GM19043 (cell line): ENCODE measurements around the gene NCKAP5.
"Not testable (repeated sequence)": the region's sequence is repeated elsewhere in the genome, so short reads cannot be mapped to it uniquely, and the experiment has no call there.

Experiments
- ATAC-seq: cut with Tn5 transposase; IDR thresholded peaks from one replicate; pipeline ENCODE4 v1.9.1; 2021; ENCODE audit warnings: low read depth; ENCODE audit not compliant: unreplicated experiment

Gene NCKAP5

GRCh38 chr2:133247631-133248030, 320.6 kb downstream of the NCKAP5 start:
- peak; percentile 77 for ATAC-seq

- ATAC-seq = no peak
These were observed 327.1 kb downstream of the NCKAP5 start for GRCh38 chr2:133241224-133241571.

GRCh38 chr2:133240491-133241223, 327.6 kb downstream of the NCKAP5 start:
- ATAC-seq = no peak

DNA sequence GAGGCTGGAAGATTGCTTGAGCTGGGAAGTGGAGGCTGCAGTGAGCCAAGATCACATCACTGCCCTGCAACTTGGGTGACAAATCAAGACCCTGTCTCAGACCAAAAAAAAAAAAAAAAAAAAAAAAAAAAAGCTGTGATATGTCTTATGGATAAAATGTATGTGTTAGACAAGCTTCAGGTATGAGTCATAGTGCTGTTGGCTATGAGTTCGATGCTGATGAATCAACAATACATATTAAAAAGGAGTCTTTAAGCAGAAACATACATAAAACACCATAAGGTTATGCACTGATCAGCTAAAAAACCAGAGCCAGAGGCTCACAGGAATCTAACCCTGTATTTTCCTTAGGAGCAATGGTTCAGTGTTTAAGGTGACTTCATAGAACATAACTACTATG, 332.3 kb downstream of the NCKAP5 start:
- ATAC-seq = no peak

DNA sequence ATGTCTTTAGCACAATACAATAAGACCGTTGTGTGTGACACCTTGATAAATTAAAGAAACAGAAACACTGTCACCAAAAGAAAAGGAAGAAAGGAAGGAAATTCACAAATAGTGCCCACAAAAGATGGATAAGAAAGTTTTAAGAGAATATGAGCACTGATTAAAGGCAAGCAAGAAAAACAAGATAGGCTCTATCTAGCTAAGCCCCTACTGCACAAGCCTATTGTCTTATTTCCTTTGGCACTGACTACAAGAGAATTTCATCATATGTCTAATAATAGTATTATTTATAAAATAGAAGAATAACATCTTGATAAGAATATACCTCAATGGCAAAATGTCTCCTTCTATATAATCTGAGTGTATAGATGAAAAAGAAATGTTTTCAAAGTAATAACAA, 335.7 kb downstream of the NCKAP5 start:
- ATAC-seq = no peak

DNA sequence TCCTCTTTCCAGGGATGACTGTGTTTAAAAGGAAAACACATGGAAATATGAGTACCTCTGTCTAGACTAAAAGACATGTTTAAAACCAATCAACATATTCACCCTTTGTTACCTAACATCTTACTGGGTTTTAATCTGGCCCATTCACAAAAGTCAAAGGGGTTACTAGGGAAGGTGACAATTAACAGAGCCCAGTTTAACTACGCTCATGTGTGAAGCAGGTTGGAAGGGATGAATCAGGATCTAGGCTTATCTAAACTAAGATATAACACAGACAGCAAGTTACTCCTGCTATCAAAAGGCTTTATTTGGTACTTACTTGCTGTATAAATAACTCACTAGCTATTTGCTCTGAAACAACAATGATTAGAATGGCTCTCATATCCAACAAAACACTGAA, 337.0 kb downstream of the NCKAP5 start:
- ATAC-seq = no peak

- ATAC-seq = no peak
These were observed 338.3 kb downstream of the NCKAP5 start for GRCh38 chr2:133229974-133230373.

GRCh38 chr2:133223226-133223625, 345.0 kb downstream of the NCKAP5 start:
- no peak for ATAC-seq

- no peak for ATAC-seq
These were observed 346.9 kb downstream of the NCKAP5 start for GRCh38 chr2:133221398-133221797.

- no peak for ATAC-seq
These were observed 350.1 kb downstream of the NCKAP5 start for GRCh38 chr2:133218204-133218603.

DNA sequence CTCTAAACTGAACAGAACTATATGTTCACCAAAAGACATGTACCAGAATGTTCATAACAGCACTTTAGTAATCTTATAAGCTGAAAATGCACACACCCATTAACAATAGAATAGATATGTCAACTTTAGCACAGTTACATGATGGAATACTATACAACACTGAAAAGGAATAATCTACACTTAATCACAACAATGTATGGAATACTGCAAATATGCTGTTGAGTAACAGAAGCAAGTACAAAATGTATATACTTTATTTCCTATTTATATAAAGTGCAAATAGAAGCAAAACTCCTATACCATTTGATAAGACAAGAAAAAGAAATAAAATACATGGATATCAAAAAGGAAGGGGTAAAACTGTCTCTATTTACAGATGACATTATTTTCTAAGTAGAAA, 352.8 kb downstream of the NCKAP5 start:
- ATAC-seq = no peak

GRCh38 chr2:133213651-133214050, 354.6 kb downstream of the NCKAP5 start:
- ATAC-seq = no peak

DNA sequence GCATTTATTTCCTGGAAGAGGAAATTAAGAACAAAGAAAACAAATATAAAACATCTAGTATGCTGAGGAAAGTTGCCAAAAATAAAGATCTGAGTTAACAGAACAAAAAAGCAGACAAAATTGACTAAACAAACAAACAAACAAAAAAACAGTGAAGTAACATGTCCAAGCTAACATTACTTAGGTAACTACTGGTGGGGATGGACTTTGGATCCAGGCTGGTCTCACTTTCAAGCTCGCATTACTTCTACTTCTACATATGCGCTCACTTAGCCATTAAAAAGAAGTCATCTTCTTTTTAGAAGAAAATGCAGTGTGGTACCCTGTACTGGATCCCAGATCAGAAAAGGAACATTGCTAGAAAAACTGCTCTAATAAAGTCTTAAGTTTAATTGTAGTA, 358.9 kb downstream of the NCKAP5 start:
- ATAC-seq = no peak

DNA sequence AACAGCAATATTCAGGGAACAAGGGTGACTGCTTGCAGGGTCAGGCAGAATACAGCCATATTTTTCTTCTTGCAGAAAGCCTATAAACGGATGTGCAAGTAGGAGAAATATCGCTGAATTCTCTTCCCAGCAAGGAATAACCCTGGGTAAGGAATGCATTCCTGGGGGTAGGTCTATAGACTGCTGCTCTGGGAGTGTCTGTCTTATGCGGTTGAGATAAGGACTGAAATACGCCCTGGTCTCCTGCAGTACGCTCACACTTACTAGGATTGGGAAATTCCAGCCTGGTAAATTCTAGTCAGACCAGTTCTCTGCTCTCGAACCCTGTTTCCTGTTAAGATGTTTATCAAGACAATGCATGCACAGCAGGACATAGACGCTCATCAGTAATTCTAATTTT, 361.6 kb downstream of the NCKAP5 start:
- ATAC-seq = not testable (repeated sequence)

- no peak for ATAC-seq
These were observed 363.8 kb downstream of the NCKAP5 start for GRCh38 chr2:133204421-133204820.

DNA sequence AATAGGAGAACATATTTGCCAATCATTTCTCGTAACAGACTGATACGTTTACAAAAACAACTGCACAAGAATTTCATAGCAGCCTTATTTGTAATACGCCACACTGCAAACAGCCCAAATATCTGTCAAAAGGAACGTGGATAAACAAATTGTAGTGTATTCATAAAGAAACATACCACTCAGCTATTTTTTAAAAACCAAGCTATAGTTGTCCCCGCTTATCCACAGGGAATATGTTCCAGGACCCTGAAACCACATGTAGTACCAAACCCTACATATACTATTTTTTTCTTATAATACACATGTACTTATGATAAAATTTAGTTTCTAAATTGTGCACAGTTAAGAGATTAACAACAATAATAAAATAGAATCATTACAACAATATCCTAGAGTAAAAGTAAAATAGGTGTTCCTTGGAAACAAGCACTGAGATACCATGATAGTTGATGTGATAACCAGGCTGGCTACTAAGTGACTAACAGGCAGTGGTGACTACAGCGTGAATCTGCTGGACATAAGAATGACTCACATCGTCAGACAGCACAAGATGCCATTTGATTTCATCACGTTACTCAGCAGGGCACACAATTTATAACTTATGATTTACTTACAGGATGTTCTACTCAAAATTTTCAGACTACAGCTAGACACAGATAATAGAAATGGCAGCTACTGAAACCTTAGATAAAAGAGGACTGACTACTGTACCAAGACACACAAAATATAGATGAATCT, 367.4 kb downstream of the NCKAP5 start:
- ATAC-seq = no peak

DNA sequence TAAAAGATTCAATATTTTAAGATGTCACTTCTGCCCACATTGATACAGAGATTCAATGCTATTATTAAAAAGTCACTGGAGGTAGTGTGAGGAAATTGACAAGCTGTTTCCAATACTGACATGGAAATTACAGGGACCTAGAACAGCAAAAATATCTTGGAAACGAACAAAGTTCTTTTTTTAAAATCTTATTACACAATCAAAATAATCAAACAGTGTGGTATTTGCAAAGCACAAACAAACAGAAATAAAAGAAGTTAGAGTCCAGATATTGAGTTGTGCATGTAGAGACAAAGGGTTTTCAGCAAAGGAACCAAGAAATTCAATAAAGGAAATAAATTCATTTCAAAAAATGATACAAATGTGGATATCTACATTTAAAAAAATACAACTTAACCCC, 369.6 kb downstream of the NCKAP5 start:
- no peak for ATAC-seq

DNA sequence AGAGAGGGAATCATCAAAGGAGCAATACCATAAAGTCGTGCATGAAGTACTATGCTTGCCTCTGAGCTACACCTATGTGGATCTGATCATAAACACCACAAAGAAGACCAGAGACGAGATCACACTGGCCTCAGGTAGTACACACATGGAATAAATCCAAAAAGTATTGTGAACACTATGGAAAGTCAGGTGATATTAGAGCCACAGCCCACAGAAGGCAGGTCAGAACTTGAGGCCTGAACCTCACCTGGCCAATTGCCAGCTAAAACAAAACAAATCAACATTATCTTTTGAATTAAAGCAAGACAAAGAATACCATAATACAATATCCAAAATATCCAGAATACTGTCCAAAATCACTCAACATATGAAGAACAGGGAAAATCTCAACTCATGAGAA, 371.1 kb downstream of the NCKAP5 start:
- ATAC-seq = no peak

DNA sequence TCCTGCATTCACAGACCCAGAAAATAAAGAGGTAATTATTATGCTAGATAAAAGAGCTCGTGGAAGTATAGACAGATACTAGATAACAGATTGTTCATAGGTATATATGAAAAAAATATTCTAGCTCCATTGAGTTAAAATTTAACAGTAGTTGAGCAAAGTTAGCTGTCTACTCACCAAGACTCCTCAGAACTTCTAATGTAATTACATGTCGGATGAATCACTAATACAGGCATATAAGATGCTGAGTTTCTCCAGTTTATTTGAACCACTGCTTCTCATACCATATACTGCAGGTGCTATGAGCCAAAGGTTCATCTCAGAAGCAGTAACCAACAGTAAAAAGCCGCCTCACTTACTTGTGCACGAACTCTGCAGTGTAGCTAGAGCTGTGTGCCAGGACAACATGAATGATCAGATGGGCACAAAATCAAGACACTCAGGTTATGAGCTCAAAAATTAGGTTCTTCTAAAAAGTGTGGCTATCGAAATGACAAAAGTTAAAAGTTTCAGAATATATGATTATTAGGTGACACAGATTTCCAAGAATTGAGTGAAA, 373.4 kb downstream of the NCKAP5 start:
- no peak for ATAC-seq

DNA sequence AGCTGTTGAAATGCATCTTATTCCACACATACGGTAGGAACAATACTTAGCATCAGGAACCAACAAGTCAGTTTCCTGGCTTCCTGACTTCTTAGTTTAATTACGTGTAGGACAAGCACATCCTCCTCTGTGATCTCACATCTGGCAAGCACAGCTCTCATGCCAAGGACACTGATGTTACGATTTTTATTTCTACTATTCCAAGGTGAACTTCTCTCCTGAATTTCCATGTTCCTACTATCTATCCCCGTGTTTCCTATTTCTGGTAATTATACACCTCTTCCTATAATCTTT, 374.0 kb downstream of the NCKAP5 start:
- no peak for ATAC-seq

- ATAC-seq = no peak
These were observed 374.5 kb downstream of the NCKAP5 start for GRCh38 chr2:133193544-133194361.
